ENCODE results near the gene PECR. TPM values are rescaled to one million over a fixed set of nuclear protein-coding genes. Genes with fewer than 3 reads are reported as not detected.

Gene PECR
- total and polyA plus RNA-seq, 2 of the 13 experiments (the other 11 are each of a cell fraction or from before 2014, with no cell fraction given) = 151 to 153 TPM

- TF ChIP-seq ZNF407 (CRISPR knock-in tag; IDR thresholded peaks at IDR 0.05; ENCODE audit: not compliant biosample characterization) = no peak
- no peak for TF ChIP-seq MLLT10 (CRISPR knock-in tag; IDR thresholded peaks at IDR 0.05)
- TF ChIP-seq NFKB2 (CRISPR knock-in tag; IDR thresholded peaks at IDR 0.05; ENCODE audit: borderline replicate concordance) = peak; percentile 50; the same call in 1 of the 2 replicates
- peak; percentile 36 for TF ChIP-seq ZNF883 (CRISPR knock-in tag; IDR thresholded peaks at IDR 0.05; ENCODE audit: not compliant biosample characterization)
- TF ChIP-seq ZNF431 (CRISPR knock-in tag; IDR thresholded peaks at IDR 0.05; ENCODE audit: borderline replicate concordance, low read depth) = peak; percentile 30; the same call in 1 of the 2 replicates
- no peak for TF ChIP-seq ZNF256 (CRISPR knock-in tag; conservative IDR thresholded peaks at IDR 0.05)
- no peak for TF ChIP-seq ZNF530 (CRISPR knock-in tag; IDR thresholded peaks at IDR 0.05; ENCODE audit: low read depth)
- peak; percentile 41; the same call in 1 of the 2 replicates for TF ChIP-seq SAFB2 (CRISPR knock-in tag; IDR thresholded peaks at IDR 0.05; ENCODE audit: borderline replicate concordance, low read depth)
- TF ChIP-seq ZNF558 (CRISPR knock-in tag; IDR thresholded peaks at IDR 0.05; ENCODE audit: borderline replicate concordance) = no peak
- TF ChIP-seq ZNF646 (CRISPR knock-in tag; IDR thresholded peaks at IDR 0.05) = no peak
- TF ChIP-seq IKZF1 (IDR thresholded peaks at IDR 0.05) = no peak
- no peak for TF ChIP-seq ZBTB37 (CRISPR knock-in tag; IDR thresholded peaks at IDR 0.05)
Measured at GRCh38 chr2:216013080-216013909, 68.3 kb downstream of the PECR start, which contains the start of gene MREG (continued).
